ENCODE results near the gene LRRTM4.

LRRTM4 gene

GRCh38 chr2:77363277-77363676 is 158.9 kb downstream of the LRRTM4 start:
- TF ChIP-seq Cebpa-rat (IDR thresholded peaks at IDR 0.05): no peak
- H3K4me1 ChIP-seq: 0 out of 20 replicates have a peak, but pooled peaks cover 0 to 6% (median 0%) of the 10 kb centered on the region in 10 experiments
- no peak overlapping the region for H3K27ac ChIP-seq
- no peaks in the 10 kb centered on the region for H4K20me1 ChIP-seq
- H3K9me3 ChIP-seq (replicated peaks in 1 of 11): no peaks in the 10 kb centered on the region
- H3K4me2 ChIP-seq: no peak overlapping the region
- H3K36me3 ChIP-seq: no peaks in the 10 kb centered on the region
- H3K4me3 ChIP-seq: no peak overlapping the region
- H3K27me3 ChIP-seq: no peaks in the 10 kb centered on the region
- H3K9ac ChIP-seq: no peak overlapping the region

DNA sequence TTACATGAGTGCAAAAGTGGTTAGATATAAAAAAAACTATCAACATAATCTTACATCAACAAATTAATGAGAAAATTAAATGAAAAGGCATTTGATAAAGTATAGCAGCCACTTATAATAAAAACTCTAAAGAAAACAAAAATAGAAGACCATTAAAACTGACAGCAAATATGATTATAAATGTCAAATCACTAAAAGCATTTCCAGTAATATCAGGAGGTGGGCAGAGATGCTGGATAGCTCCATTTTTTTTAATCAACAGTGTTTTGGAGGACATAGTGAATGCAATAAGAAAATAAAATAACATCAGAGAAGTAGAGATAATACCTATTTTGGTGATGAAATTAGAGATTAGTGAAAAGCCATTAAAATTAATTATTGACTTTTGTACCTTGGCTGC is 173.4 kb downstream of the LRRTM4 start:
- no peaks in the 10 kb centered on the region for H3K36me3 ChIP-seq
- H4K20me1 ChIP-seq: no peaks in the 10 kb centered on the region
- no peak overlapping the region for H3K4me3 ChIP-seq
- no peaks in the 10 kb centered on the region for H3K27me3 ChIP-seq
- H3K4me1 ChIP-seq: no peaks in the 10 kb centered on the region
- H3K4me2 ChIP-seq: no peak overlapping the region
- H3K9ac ChIP-seq: no peak overlapping the region
- H3K9me3 ChIP-seq (replicated peaks in 1 of 11): no peaks in the 10 kb centered on the region
- no peak overlapping the region for H3K27ac ChIP-seq
- TF ChIP-seq Cebpa-rat (IDR thresholded peaks at IDR 0.05): no peak

GRCh38 chr2:77336013-77336412 is 186.2 kb downstream of the LRRTM4 start:
- Histone ChIP-seq H3K36me3 (no peaks in the 10 kb centered on the region), H4K20me1 (no peaks in the 10 kb centered on the region), H3K9ac (no peak overlapping the region), H3K4me2 (no peak overlapping the region), H3K27ac (no peak overlapping the region), H3K27me3 (no peaks in the 10 kb centered on the region), H3K9me3 (replicated peaks in 1 of 11) (peaks cover 0 to 21% (median 14%) of the 10 kb centered on the region in 11 experiments; a peak in 15 of 22 replicates), H3K4me3 (no peak overlapping the region), H3K4me1 (no peaks in the 10 kb centered on the region)
- TF ChIP-seq Cebpa-rat (IDR thresholded peaks at IDR 0.05): no peak

DNA sequence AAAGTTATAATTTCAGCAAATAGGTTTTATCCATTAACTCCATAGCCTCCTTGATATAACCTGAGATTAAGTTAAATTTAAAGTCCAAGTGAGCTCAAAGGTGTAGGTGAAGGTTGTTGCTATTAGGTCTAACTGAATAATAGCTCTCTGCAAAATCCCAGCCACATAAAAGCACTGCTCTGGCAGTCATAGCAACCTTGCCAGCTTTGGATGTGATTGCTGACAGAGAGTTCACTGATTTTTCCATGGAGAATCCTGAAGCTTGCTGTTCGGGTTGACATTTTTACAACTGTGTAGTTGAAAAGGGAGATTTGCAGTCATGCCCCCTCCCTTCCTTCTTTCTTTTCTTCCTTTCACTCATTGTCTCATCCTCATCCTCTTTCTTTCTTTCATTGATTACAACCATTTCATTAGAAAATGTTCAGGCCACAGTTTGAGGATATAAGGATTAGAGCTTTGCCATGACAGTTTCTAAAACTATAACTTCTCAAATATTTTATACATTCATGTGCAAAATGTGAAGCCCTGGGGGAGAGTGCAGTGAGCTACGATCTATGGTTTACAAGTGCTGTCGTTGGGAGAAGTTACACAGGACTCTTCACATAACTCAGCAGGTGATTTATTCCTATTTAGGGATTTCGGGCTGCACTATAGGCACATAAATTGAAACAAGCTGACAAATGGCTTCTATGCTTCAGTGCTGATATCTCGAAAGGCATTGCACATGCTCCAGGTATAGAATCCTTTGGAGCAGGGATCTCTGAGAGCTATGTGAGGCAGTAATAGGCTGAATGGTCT is 193.8 kb downstream of the LRRTM4 start:
- Histone ChIP-seq H3K9me3 (replicated peaks in 1 of 11) (peaks cover 0 to 7% (median 5%) of the 10 kb centered on the region in 11 experiments; a peak in 13 of 22 replicates), H3K27ac (no peak overlapping the region), H3K27me3 (no peaks in the 10 kb centered on the region), H3K9ac (no peak overlapping the region), H3K4me2 (no peak overlapping the region), H4K20me1 (no peaks in the 10 kb centered on the region), H3K4me1 (no peaks in the 10 kb centered on the region), H3K36me3 (no peaks in the 10 kb centered on the region), H3K4me3 (no peak overlapping the region)
- no peak for TF ChIP-seq Cebpa-rat (IDR thresholded peaks at IDR 0.05)

GRCh38 chr2:77325395-77325794 is 196.8 kb downstream of the LRRTM4 start:
- H3K27ac ChIP-seq: no peak overlapping the region
- TF ChIP-seq Cebpa-rat (IDR thresholded peaks at IDR 0.05): no peak
- H3K27me3 ChIP-seq: no peaks in the 10 kb centered on the region
- H3K36me3 ChIP-seq: no peaks in the 10 kb centered on the region
- no peak overlapping the region for H3K9ac ChIP-seq
- H4K20me1 ChIP-seq: no peaks in the 10 kb centered on the region
- no peak overlapping the region for H3K4me3 ChIP-seq
- no peak overlapping the region for H3K4me2 ChIP-seq
- no peaks in the 10 kb centered on the region for H3K4me1 ChIP-seq
- no peaks in the 10 kb centered on the region for H3K9me3 ChIP-seq (replicated peaks in 1 of 11)

DNA sequence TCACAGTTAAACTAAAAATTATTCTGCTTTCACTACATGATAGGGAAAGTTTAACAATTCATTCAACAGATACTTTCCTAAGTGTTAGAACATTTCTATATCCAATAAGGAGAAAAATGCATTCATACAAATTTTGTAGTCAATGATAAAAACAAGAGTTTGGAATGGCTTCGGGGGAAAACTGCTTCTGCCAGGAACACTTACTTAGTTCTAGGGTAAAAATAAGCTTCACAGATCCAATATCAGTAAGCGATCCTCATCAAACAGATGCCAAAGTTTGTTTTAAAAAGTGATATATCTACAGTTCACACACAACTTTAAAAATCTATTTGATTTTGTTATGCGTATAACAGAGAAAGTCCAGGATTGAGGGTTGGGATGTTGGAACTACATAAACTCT is 199.7 kb downstream of the LRRTM4 start:
- Histone ChIP-seq H3K4me2 (no peak overlapping the region), H3K4me3 (no peak overlapping the region), H3K4me1 (no peaks in the 10 kb centered on the region), H3K36me3 (no peaks in the 10 kb centered on the region), H3K27me3 (no peaks in the 10 kb centered on the region), H4K20me1 (no peaks in the 10 kb centered on the region), H3K9me3 (replicated peaks in 1 of 11) (no peaks in the 10 kb centered on the region), H3K27ac (no peak overlapping the region), H3K9ac (no peak overlapping the region)
- no peak for TF ChIP-seq Cebpa-rat (IDR thresholded peaks at IDR 0.05)

DNA sequence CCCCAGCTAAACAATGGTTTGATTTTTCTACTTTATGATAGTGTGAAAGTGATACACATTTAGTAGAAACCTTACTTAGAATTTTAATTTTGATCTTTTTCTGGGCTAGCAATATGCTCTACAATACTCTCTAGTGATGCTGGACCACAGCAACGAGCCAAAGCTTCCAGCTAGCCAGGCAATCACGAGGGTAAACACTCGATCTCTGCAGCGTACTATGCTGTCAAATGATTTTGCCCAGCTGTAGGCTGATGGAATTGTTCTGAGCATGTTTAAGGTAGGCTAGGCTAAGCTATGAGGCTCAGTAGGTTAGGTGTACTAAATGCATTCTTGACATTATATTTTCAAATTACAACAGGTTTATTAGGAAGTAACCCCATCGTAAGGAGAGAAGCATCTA is 207.5 kb downstream of the LRRTM4 start:
- Histone ChIP-seq H3K4me1 (no peaks in the 10 kb centered on the region), H3K27me3 (no peaks in the 10 kb centered on the region), H3K9ac (no peak overlapping the region), H3K4me2 (no peak overlapping the region), H3K4me3 (no peak overlapping the region), H3K9me3 (replicated peaks in 1 of 11) (no peaks in the 10 kb centered on the region), H4K20me1 (no peaks in the 10 kb centered on the region; a peak in 1 of 22 replicates), H3K27ac (no peak overlapping the region), H3K36me3 (no peaks in the 10 kb centered on the region)
- no peak for TF ChIP-seq Cebpa-rat (IDR thresholded peaks at IDR 0.05)

GRCh38 chr2:77310416-77310815 is 211.8 kb downstream of the LRRTM4 start:
- no peak for TF ChIP-seq Cebpa-rat (IDR thresholded peaks at IDR 0.05)
- Histone ChIP-seq H3K27ac (no peak overlapping the region), H3K4me2 (no peak overlapping the region), H3K9ac (no peak overlapping the region), H3K27me3 (no peaks in the 10 kb centered on the region), H3K9me3 (replicated peaks in 1 of 11) (no peaks in the 10 kb centered on the region), H3K4me1 (no peaks in the 10 kb centered on the region), H4K20me1 (no peaks in the 10 kb centered on the region; a peak in 1 of 22 replicates), H3K36me3 (no peaks in the 10 kb centered on the region), H3K4me3 (no peak overlapping the region)

DNA sequence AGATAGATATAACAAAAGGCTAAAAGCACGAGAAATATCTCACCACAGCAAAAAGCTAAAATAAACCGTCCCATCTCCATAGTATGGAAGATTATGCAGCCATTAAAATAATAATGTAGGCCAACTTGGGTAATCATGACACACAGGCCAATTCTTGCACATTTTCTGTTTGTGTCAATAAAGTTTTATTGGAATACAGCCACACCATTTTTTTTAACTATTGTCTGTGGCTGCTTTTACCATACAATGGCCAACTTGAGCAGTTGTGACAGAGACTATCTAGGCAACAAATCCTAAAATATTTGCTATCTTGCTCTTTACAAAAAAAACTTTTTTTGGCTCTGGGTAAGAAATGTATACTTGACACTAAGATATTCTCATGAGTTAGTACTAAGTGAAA is 212.5 kb downstream of the LRRTM4 start:
- Histone ChIP-seq H3K9ac (no peak overlapping the region), H3K4me3 (no peak overlapping the region), H3K36me3 (no peaks in the 10 kb centered on the region), H3K4me1 (no peaks in the 10 kb centered on the region), H3K4me2 (no peak overlapping the region), H3K27me3 (no peaks in the 10 kb centered on the region), H3K27ac (no peak overlapping the region), H3K9me3 (replicated peaks in 1 of 11) (no peaks in the 10 kb centered on the region), H4K20me1 (no peaks in the 10 kb centered on the region; a peak in 1 of 22 replicates)
- no peak for TF ChIP-seq Cebpa-rat (IDR thresholded peaks at IDR 0.05)

- Histone ChIP-seq H3K9me3 (replicated peaks in 1 of 11) (no peaks in the 10 kb centered on the region), H3K4me3 (no peak overlapping the region), H4K20me1 (no peaks in the 10 kb centered on the region; a peak in 1 of 22 replicates), H3K4me1 (no peaks in the 10 kb centered on the region), H3K4me2 (no peak overlapping the region), H3K27ac (no peak overlapping the region), H3K36me3 (no peaks in the 10 kb centered on the region), H3K9ac (no peak overlapping the region), H3K27me3 (no peaks in the 10 kb centered on the region)
- TF ChIP-seq Cebpa-rat (IDR thresholded peaks at IDR 0.05): no peak
These were observed 220.7 kb downstream of the LRRTM4 start for GRCh38 chr2:77301441-77301840.
